ACHN (cell line): Measurements from ENCODE around the gene KDM2A.
"Not testable (repeated sequence)": the region's sequence is repeated elsewhere in the genome, so short reads cannot be mapped to it uniquely, and the experiment has no call there.

ENCODE experiments used
- DNase-seq: peaks from one replicate; pipeline ENCODE4 v3.0.0-alpha.2; 2015
- in situ Hi-C: cut with HindIII; loops from 2 replicates; pipeline ENCODE4 v1.10.0; 2017; ENCODE audit warnings: low sequenced_read_pairs, low pct_ligation_motif_present, low pct_unique_long_range_greater_than_20kb

Gene KDM2A

DNA sequence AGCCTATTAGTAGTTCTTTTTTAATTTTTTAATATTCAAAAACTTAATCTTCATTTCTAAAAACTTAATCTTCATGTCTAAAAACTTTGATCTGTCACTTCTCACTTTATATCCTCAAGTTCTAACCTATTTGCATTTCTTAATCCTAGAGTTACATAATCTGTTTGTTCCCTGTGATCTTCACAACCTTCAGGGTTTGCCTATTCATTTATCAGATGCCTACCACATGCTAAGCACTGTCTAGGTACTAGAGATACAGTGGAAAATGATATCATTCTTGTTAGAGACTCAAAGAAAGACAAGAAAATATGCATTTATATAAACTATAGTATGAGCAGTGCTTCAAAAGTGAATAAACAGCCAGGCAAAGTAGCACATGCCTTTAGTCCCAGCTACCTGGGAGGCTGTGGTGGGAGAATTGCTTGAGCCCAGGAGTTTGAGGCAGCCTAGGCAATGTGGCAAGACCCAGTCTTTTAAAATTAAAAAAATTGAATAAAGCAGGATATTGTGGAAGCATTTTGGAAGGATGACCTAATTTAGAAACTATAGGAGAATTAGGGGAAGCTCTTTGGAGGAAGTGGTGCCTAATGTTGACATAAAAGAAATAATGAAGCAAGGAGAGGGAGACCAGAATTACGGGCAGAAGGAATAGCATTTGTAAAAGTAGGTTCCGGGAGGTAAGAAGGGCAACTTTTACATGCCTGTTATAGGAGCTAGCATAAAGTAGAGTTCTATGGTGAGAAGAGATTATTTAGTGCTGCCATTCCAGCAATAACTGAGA, 92.8 kb downstream of the KDM2A start:
- in situ Hi-C loops, result no loop called here
- DNase-seq, result no peak

DNA sequence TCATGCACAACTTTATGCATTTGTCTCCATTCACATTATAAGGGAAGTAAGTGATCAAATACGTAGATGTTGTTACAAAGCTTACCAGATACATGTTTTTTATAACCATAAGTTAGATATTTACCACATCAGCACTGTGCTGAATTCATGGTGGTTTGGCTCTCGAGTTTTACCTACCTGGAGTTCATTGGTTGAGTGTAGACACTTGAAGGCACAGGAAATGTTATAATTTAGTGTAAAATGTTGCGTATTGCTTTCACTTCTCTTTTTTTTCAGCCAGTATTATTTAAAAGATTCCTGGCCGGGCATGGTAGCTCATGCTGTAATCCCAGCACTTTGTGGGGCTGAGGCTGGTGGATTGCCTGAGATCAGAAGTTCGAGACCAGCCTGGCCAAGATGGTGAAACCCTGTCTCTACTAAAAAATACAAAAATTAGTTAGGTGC, 94.1 kb downstream of the KDM2A start:
- DNase-seq, result no peak
- in situ Hi-C loops, result no loop called here

- in situ Hi-C loops, result no loop called here
- DNase-seq, result peak; percentile 21
These were observed 108.7 kb downstream of the KDM2A start for GRCh38 chr11:67227726-67228125.

DNA sequence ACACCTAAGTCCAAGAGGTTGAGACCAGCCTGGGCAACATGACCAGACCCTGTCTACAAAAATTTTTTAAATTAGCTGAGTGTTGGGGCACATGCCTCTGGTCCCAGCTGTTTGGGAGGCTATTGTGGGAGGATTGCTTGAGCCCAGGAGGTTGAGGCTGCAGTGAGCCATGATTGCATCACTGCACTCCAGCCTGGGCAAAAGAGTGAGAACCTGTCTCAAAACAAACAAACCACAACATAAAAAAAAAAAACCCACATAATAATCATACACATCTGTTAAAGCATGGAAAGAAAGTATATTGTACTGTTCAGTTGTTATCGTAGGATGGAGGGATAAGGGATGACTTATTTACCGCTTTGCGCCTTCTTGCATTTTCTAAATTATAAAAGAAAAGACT, 111.3 kb downstream of the KDM2A start:
- in situ Hi-C loops, result no loop called here
- no peak for DNase-seq

GRCh38 chr11:67230886-67231285, 111.8 kb downstream of the KDM2A start:
- in situ Hi-C loops, result no loop called here
- DNase-seq, result no peak

DNA sequence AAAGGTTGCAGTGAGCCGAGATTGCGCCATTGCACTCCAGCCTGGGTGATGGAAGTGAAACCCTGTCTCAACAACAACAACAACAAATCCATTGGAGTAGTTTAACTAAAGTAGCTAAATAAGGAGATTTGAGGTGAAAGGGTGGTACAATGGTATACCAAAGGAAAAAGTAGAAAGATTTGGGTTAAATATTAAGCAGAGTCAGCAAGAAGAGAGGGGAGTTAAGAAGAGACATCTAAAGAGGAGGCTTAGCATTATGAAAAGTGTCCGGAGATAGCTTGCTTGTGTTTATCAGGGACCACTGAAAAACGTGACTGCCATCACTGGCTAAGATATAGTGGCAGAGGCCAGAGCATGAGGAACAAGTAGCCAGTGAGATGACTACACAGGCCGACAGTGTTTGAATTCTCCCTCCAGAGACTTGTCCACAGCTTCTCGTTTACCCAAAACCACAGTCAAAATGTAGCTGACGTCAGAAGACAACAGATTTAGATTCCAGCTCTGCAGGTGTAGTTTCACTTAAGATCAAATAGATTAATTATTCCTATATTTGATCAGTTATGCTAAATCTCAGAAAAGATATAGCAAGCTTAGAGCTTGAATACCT, 114.6 kb downstream of the KDM2A start:
- in situ Hi-C loops, result no loop called here
- DNase-seq, result no peak

- DNase-seq, in situ Hi-C loops: not testable (repeated sequence)
These were observed 115.5 kb downstream of the KDM2A start for GRCh38 chr11:67234571-67234970.

- in situ Hi-C loops, result no loop called here
- DNase-seq, result no peak
These were observed 118.5 kb downstream of the KDM2A start for GRCh38 chr11:67237574-67237973.

DNA sequence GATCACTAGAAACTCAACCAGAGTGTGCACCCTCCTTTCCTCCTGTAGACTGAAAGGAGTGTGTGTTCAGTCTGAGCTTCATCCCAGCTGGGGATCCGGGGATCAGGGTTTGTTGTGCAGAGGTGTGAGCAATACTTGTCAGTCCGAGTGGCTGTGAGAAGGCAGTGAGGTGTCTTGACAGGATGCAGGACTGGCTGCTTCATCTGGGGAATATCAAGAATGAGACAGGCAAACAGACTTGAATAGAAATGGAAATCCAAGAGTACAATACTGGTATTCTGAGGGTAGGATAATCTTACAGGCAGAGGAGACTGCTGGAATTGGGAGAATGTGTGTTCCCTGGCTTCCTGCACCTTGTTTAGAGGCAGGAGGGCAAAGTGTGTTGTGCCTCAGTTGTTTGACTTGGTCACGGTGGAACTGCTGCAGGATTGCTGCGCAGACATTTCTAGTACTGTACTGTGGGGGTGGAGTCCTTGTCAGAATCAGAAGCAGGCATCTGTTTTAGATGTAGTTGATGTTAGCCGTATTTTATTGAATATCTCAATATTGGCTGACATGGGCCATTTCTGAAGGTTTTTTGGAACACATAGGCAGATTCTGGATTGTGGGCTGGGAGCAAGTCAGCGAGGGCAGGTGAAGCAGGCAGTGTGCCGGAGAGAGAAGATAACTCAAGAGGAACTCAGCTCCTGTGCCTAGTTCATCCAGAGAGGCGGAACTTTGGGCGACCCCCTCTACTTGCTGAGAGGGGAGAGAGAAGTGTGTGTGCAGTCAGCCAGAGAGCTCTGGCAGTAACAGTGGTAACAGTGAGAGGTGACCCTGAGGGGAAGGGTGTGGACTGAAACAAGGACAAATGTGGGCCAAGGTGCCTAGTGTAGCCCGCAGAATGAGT, 120.1 kb downstream of the KDM2A start:
- no peak for DNase-seq
- in situ Hi-C loops, result no loop called here

- in situ Hi-C loops, result no loop called here
- peak; percentile 96 for DNase-seq
These were observed 120.9 kb downstream of the KDM2A start for GRCh38 chr11:67239783-67240575.

DNA sequence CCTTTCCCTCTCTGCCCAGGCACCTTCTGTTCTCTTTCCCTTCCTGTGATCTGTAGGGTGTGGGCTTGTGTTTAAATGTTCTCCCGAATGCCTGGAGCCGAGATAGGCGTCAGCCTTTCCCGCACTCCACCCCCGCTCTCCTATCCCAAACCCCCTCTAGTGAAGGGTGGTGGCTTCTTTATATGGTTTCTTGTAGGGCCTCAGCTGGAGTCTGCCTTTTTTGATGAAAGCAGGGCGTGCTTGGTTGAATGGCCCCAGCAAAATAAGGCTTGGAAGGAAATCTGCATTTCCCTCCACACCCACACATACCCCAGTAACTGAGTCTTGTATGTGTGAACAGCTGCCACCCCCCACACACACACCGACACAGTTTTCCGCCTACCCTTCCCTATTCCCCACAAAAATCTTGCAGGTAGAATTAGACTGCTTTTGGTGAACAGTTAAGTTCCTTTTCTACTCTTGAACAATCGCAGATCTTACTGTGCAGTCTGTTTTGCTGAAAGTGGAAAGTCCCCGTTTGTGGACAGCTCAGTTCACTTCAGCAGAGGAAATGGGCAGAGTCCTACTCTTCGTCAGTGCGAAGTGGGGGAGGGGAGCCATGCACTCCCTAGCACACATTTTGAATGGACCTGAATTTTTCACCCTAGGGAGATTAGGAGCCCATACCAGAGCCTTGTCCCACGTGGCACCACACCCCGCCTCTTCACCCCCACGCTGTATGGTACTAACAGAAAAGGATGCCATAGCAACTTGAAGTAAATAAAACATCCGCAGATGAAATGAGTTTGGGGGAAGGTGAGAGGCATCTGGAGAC, 121.7 kb downstream of the KDM2A start:
- in situ Hi-C loops, result no loop called here
- peak; percentile 57 for DNase-seq

DNA sequence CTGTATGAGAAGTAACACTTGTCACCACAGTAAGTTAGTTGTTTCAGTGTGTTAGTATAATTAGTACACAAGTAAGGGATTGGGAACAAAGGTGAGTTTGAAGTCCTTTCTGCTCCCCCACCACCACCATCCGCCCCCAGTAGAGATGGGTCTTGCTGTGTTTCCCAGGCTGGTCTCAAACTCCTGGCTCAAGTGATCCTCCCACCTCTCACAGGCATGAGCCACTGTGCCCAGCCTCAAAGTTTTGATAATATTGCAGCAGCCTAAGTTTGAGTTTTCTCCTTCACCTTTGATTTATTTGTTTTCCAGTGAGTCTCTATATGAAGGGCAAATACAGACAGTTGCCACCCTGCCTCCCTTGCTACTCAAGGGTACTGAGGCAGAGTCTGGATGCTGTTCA, 123.5 kb downstream of the KDM2A start:
- no peak for DNase-seq
- in situ Hi-C loops, result no loop called here

DNA sequence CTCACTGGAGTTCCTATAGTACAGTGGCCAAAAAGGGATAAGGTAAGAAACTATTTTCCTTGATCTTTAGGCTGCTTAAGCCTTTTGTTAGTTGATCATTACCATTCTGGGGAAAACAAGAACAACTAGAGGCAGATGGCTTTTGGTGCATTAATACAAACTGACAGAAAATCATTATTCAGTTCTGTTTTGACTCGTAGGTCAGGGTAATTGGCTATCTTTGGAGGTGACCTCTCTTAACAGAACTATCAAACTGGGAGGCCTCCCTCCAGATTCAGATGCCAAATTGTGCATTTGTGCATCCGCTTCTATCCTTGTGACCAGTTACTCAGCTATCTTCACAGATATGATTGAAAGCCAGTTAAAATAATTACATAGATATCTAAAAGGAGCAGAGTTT, 124.0 kb downstream of the KDM2A start:
- no peak for DNase-seq
- in situ Hi-C loops, result no loop called here

DNA sequence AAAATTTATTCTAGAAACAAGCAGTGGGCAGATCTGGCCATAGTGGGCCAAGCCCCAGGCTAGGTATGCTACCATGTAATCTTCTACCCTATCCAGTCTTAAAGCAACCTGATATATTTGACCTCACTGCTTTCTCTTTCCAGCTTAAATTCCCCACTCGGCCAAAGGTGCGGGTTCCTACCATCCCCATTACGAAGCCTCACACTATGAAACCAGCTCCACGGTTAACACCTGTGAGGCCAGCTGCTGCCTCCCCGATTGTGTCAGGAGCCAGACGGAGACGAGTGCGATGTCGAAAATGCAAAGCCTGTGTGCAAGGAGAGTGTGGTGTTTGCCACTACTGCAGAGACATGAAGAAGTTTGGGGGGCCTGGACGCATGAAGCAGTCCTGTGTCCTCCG, 126.0 kb downstream of the KDM2A start:
- no peak for DNase-seq
- in situ Hi-C loops, result no loop called here

DNA sequence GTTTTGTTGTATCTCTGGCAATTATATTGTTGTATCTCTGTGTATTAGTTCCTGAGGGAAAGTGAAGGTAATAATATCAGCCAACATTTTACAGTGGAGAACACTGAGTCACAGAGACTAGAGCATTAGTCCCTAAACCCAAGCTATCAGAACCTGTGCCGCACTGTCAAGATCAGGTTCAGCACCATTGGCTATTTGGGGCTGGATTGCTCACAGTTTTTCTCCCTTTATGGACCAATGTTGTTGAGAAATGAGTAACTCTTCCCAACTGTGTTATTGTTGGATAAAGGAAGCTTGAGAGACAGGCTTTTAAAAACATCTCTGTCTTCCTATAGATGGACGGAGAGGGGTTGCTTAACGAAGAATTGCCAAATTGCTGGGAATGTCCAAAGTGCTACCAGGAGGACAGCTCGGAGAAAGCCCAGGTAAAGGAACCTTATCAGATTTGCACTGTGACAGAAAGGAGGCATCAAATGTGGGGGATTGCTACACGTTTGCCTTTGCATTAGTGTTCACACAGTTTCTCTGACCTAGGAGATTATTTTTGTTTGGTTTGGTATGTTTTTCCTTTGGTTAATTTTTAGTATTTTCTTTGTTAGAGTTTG, 129.0 kb downstream of the KDM2A start:
- in situ Hi-C loops, result no loop called here

GRCh38 chr11:67248653-67249052, 129.6 kb downstream of the KDM2A start:
- in situ Hi-C loops, result no loop called here
- DNase-seq, result peak; percentile 17

More for the DNA sequence above, 129.0 kb downstream of the KDM2A start:
- DNase-seq, result no peak
